Ectodermal cell (in vitro differentiated cells): Measurements from ENCODE around the gene COMT.

ENCODE experiments used
- H3K27ac ChIP-seq: 2 replicates; pipeline ENCODE4 v1.7.0; 2013; ENCODE audit warnings: mild to moderate bottlenecking, low read depth, low read length; ENCODE audit not compliant: insufficient read depth, poor library complexity, severe bottlenecking
- H3K27me3 ChIP-seq: 2 replicates; pipeline ENCODE4 v1.7.0; 2013; ENCODE audit warnings: mild to moderate bottlenecking, low read length; ENCODE audit not compliant: insufficient read depth, control insufficient read depth, poor library complexity, severe bottlenecking
- H3K36me3 ChIP-seq: one replicate; pipeline ENCODE4 v1.7.0; 2013; ENCODE audit warnings: low read length; ENCODE audit not compliant: control insufficient read depth, insufficient read depth
- H3K4me1 ChIP-seq: one replicate; pipeline ENCODE4 v1.7.0; 2013; ENCODE audit warnings: low read length; ENCODE audit not compliant: control insufficient read depth, insufficient read depth
- H3K4me3 ChIP-seq: 2 replicates; pipeline ENCODE4 v1.7.0; 2013; ENCODE audit warnings: low read depth, low read length, control low read depth; ENCODE audit not compliant: insufficient read depth
- H3K9me3 ChIP-seq: 2 replicates; pipeline ENCODE4 v1.7.0; 2013; ENCODE audit warnings: mild to moderate bottlenecking, low read length, moderate library complexity; ENCODE audit not compliant: control insufficient read depth
- WGBS, 2 experiments: methylation state at CpG; one replicate each; pipeline ENCODE4 v1.1.7; 2013; ENCODE audit warnings: missing lambda C conversion rate in 2 of 2; 5-methylcytosine and 5-hydroxymethylcytosine counted together

COMT gene

GRCh38 chr22:19990609-19991394 is 49.2 kb downstream of the COMT start:
- Histone ChIP-seq H3K27ac (no peak overlapping the region), H3K4me1 (peaks cover 10% of the 10 kb centered on the region), H3K9me3 (no peaks in the 10 kb centered on the region), H3K27me3 (no peaks in the 10 kb centered on the region), H3K4me3 (no peak overlapping the region), H3K36me3 (no peaks in the 10 kb centered on the region)
- 93 to 94% methylated on average over 20 of the region's 20 CpGs for WGBS, 2 experiments

- Histone ChIP-seq H3K27ac (no peak overlapping the region), H3K9me3 (no peaks in the 10 kb centered on the region), H3K36me3 (no peaks in the 10 kb centered on the region), H3K4me1 (peaks cover 6% of the 10 kb centered on the region), H3K4me3 (no peak overlapping the region), H3K27me3 (no peaks in the 10 kb centered on the region)
Measured at GRCh38 chr22:19991395-19991644, 49.7 kb downstream of the COMT start.

DNA sequence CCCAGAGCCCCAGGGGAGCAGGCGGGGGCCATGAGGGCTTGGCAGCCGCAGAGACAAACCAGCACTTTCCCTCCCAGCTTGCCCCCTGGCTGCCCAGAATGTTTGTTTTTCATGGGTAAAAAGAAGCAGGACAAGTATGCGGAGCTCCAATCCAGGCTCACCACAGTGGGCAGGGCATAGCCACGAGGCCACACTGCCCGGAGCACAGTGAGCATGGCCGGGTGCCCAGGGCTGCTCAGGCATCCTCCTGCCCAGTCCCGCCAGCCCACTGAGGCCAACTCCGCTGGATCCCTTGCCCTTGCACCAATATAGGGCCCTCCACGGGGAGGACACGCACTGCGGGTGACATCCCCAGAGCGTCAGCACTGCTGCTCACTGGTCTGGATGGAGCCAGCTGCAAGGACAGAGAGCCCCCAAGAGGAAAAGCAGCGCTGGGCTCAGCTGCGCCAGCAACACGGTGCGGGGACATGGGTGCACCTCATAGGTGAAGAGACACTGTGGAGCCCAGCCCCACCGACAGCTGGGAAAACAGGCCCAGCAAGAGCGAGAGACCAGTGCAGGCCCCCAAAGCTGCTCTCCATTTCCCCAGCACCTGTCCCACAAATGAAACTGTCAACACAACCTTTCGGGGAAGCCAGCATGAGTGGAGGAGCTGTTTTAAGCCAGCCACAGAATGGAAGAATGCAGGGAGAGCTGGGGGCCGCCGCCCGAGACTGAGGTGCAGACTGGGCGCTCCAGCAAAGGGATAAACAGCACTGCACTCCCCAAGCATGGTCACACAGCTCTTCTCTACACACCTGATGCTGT is 50.3 kb downstream of the COMT start:
- WGBS, 2 experiments: 92% methylated on average over 23 of the region's 23 CpGs
- H3K27ac ChIP-seq: no peak overlapping the region
- H3K4me3 ChIP-seq: no peak overlapping the region
- peaks cover 8% of the 10 kb centered on the region for H3K4me1 ChIP-seq
- no peaks in the 10 kb centered on the region for H3K9me3 ChIP-seq
- H3K27me3 ChIP-seq: no peaks in the 10 kb centered on the region
- H3K36me3 ChIP-seq: no peaks in the 10 kb centered on the region

GRCh38 chr22:19992481-19992911 is 50.9 kb downstream of the COMT start:
- no peak overlapping the region for H3K4me3 ChIP-seq
- WGBS, 2 experiments: 93 to 94% methylated on average over 7 of the region's 7 CpGs

GRCh38 chr22:19992921-19993355 is 51.4 kb downstream of the COMT start:
- H3K27me3 ChIP-seq: no peaks in the 10 kb centered on the region
- no peak overlapping the region for H3K4me3 ChIP-seq
- no peaks in the 10 kb centered on the region for H3K9me3 ChIP-seq
- H3K36me3 ChIP-seq: no peaks in the 10 kb centered on the region
- 96 to 97% methylated on average over 6 of the region's 6 CpGs for WGBS, 2 experiments
- peaks cover 16% of the 10 kb centered on the region for H3K4me1 ChIP-seq
- no peak overlapping the region for H3K27ac ChIP-seq

More at GRCh38 chr22:19992481-19992911, 50.9 kb downstream of the COMT start:
- H3K4me1 ChIP-seq: peaks cover 14% of the 10 kb centered on the region
- no peaks in the 10 kb centered on the region for H3K27me3 ChIP-seq
- no peaks in the 10 kb centered on the region for H3K36me3 ChIP-seq
- no peak overlapping the region for H3K27ac ChIP-seq
- no peaks in the 10 kb centered on the region for H3K9me3 ChIP-seq

- H3K4me1 ChIP-seq: peaks cover 22% of the 10 kb centered on the region
- 95 to 96% methylated on average over 7 of the region's 7 CpGs for WGBS, 2 experiments
- H3K4me3 ChIP-seq: no peak overlapping the region
- H3K27ac ChIP-seq: no peak overlapping the region
- H3K27me3 ChIP-seq: no peaks in the 10 kb centered on the region
- no peaks in the 10 kb centered on the region for H3K36me3 ChIP-seq
- H3K9me3 ChIP-seq: no peaks in the 10 kb centered on the region
Measured at GRCh38 chr22:19993926-19994325, 52.4 kb downstream of the COMT start.

GRCh38 chr22:19994851-19995610 is 53.5 kb downstream of the COMT start:
- H3K27ac ChIP-seq: no peak overlapping the region
- 94 to 95% methylated on average over 12 of the region's 12 CpGs for WGBS, 2 experiments

GRCh38 chr22:19995611-19996339 is 54.2 kb downstream of the COMT start:
- Histone ChIP-seq H3K4me3 (no peak overlapping the region), H3K27ac (no peak overlapping the region), H3K36me3 (no peaks in the 10 kb centered on the region), H3K4me1 (peaks cover 40% of the 10 kb centered on the region), H3K27me3 (no peaks in the 10 kb centered on the region), H3K9me3 (no peaks in the 10 kb centered on the region)
- WGBS, 2 experiments: 91 to 92% methylated on average over 18 of the region's 18 CpGs

More at GRCh38 chr22:19994851-19995610, 53.5 kb downstream of the COMT start:
- Histone ChIP-seq H3K4me3 (no peak overlapping the region), H3K27me3 (no peaks in the 10 kb centered on the region), H3K9me3 (no peaks in the 10 kb centered on the region), H3K36me3 (no peaks in the 10 kb centered on the region), H3K4me1 (peaks cover 33% of the 10 kb centered on the region)

DNA sequence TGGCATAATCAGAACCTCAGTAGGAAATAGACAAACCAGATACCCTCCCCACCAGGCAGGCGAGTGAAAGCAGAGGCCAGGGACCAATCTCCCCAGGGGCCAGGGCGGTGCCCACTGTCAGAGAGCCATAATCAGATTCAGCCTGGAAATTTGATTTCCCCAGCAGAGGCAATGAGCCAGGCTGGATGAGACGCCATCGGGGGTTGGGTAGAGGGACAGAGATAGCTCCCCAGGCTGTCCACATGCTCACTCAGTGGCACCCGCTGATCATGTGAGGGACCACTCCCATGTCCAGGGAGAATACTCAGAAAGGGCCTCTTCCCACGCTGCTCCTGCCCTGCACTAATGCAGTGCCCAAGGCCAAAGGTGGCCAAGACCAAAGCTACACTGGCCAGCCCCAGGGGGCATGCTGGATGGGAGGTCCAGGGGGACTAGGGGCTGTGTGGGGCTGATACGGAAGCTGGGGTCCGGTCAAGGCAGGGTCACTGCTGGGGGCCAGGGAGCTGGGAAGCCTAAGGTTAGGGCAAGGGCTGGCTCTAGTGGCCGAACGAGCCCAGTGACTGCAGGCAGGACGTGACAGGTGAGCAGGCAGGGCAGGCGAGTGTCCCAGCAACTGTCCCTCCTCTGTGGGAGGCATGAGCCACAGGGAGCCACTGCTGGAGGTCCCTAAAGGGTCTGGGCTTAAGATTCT is 55.3 kb downstream of the COMT start:
- Histone ChIP-seq H3K9me3 (no peaks in the 10 kb centered on the region), H3K27me3 (no peaks in the 10 kb centered on the region), H3K4me1 (peaks cover 43% of the 10 kb centered on the region), H3K36me3 (no peaks in the 10 kb centered on the region), H3K4me3 (no peak overlapping the region), H3K27ac (no peak overlapping the region)
- WGBS, 2 experiments: 92 to 93% methylated on average over 12 of the region's 12 CpGs
